KBM-7 (cell line): ENCODE data around the gene MAD1L1.
A peak's percentile ranks its signal among the peaks of the same experiment; 100 is the strongest.

Experiments used
- DNase-seq: peaks from one replicate; pipeline ENCODE4 v3.0.0-alpha.2; 2015
- in situ Hi-C: fragments of 300-500 bp; cut with MboI; formaldehyde crosslinking; loops from 2 replicates; pipeline ENCODE4 v1.14.3; 2020; ENCODE audit warnings: low sequenced_read_pairs, low pct_unique_long_range_greater_than_20kb, mixed read lengths

Gene MAD1L1

GRCh38 chr7:2193575-2194305 is 39.0 kb downstream of the MAD1L1 start:
- in situ Hi-C loops: no loop called here

GRCh38 chr7:2192831-2193534 is 39.8 kb downstream of the MAD1L1 start:
- in situ Hi-C loops: no loop called here
- DNase-seq: no peak

More at GRCh38 chr7:2193575-2194305, 39.0 kb downstream of the MAD1L1 start:
- DNase-seq: no peak

GRCh38 chr7:2191016-2191415 is 41.7 kb downstream of the MAD1L1 start:
- DNase-seq: no peak
- in situ Hi-C loops: no loop called here

GRCh38 chr7:2190531-2190930 is 42.2 kb downstream of the MAD1L1 start:
- in situ Hi-C loops: no loop called here
- DNase-seq: no peak

GRCh38 chr7:2186166-2186565 is 46.6 kb downstream of the MAD1L1 start:
- DNase-seq: no peak
- in situ Hi-C loops: no loop called here

- in situ Hi-C loops: no loop called here
- no peak for DNase-seq
Observed at GRCh38 chr7:2185715-2186114, 47.0 kb downstream of the MAD1L1 start.

- in situ Hi-C loops: no loop called here
- DNase-seq: no peak
Observed at GRCh38 chr7:2182461-2182860, 50.3 kb downstream of the MAD1L1 start.

- no peak for DNase-seq
- in situ Hi-C loops: no loop called here
Observed at GRCh38 chr7:2181077-2181854, 51.5 kb downstream of the MAD1L1 start.

- in situ Hi-C loops: no loop called here
- DNase-seq: no peak
Observed at GRCh38 chr7:2180081-2180480, 52.7 kb downstream of the MAD1L1 start.

- in situ Hi-C loops: no loop called here
- no peak for DNase-seq
Observed at GRCh38 chr7:2175514-2175913, 57.2 kb downstream of the MAD1L1 start.

GRCh38 chr7:2175091-2175490 is 57.7 kb downstream of the MAD1L1 start:
- no peak for DNase-seq
- in situ Hi-C loops: no loop called here

- no peak for DNase-seq
Observed at GRCh38 chr7:2173189-2173827, 59.4 kb downstream of the MAD1L1 start.

GRCh38 chr7:2172311-2173188 is 60.2 kb downstream of the MAD1L1 start:
- DNase-seq: no peak
- in situ Hi-C loops: no loop called here

More at GRCh38 chr7:2173189-2173827, 59.4 kb downstream of the MAD1L1 start:
- in situ Hi-C loops: no loop called here

- in situ Hi-C loops: no loop called here
- DNase-seq: no peak
Observed at GRCh38 chr7:2171855-2172254, 60.9 kb downstream of the MAD1L1 start.

- DNase-seq: no peak
- in situ Hi-C loops: no loop called here
Observed at GRCh38 chr7:2170576-2171521, 61.9 kb downstream of the MAD1L1 start.

GRCh38 chr7:2169923-2170575 is 62.7 kb downstream of the MAD1L1 start:
- in situ Hi-C loops: no loop called here
- DNase-seq: peak; percentile 8
